ENCODE data around the gene COL15A1. TPM values are rescaled to one million over a fixed set of nuclear protein-coding genes. Genes with fewer than 3 reads are reported as not detected.

Gene COL15A1
- total RNA-seq, 4 donors from 2014 or later, result 20.7 to 98.5 (median 55.0) TPM

DNA sequence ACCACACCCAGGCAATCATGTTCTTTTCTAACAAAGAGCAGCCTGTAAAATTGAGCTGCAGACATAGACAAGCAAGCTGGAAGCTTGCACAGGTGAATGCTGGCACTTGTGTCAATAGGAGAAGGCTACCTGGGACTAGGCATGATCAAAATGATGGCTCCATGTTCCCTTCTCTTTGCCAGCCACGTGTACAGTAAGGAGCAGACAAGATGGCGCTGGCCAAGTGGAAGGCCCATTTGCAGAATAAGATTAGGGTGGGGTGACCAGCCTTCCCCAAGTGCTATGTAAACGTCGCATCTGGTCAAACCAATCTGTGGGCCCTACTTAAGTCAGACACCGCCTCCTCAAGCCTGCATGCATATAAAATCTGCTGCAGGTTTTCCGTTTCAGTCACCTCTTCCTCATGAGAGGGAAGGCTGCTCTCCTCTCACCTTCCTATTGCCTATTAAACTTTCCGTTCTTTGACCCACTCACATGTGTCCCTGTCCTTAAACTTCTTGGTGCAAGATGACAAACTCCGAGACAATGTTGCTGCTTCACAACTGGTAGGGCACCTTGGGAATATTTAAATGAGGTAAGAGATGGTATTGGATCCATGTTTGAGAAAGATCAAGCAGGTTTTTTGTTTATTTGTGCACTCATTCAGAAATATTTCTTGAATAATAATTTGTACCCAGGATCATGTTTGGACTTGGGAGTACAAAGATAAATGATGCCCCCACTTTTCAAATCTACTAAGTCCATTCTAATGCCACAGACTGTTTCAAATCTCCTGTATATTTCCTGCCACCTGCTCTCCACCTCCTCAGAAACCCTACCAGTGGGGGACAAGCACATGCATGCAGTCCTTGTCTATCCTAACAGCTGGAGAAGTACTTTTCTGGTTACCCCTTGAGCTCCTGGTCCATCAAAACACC is 130.5 kb downstream of the COL15A1 start:
- no peak for ATAC-seq (ENCODE audit: low FRiP score)
- DNase-seq (ENCODE audit: low spot score), result no peak
- TF ChIP-seq, protein P1, sequence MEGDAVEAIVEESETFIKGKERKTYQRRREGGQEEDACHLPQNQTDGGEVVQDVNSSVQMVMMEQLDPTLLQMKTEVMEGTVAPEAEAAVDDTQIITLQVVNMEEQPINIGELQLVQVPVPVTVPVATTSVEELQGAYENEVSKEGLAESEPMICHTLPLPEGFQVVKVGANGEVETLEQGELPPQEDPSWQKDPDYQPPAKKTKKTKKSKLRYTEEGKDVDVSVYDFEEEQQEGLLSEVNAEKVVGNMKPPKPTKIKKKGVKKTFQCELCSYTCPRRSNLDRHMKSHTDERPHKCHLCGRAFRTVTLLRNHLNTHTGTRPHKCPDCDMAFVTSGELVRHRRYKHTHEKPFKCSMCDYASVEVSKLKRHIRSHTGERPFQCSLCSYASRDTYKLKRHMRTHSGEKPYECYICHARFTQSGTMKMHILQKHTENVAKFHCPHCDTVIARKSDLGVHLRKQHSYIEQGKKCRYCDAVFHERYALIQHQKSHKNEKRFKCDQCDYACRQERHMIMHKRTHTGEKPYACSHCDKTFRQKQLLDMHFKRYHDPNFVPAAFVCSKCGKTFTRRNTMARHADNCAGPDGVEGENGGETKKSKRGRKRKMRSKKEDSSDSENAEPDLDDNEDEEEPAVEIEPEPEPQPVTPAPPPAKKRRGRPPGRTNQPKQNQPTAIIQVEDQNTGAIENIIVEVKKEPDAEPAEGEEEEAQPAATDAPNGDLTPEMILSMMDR (IDR thresholded peaks at IDR 0.05), result no peak

DNA sequence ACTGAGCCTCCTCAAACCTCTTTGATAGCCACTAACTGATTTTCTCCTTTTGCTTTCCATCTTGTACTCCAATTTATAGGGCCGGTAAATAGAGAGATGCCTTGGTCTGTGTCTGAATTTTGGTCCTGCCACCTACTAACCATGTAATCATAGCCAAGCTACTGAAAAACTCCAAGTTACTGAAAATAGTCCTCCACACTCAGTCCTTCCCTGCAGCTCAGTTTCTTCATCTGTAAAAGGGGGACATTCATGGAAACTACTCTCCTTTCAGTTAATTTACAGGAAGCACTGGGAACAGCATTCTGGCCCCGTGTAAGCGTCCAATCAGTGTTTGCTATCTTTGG is 131.2 kb downstream of the COL15A1 start:
- TF ChIP-seq, protein P1 (IDR thresholded peaks at IDR 0.05), result no peak
- no peak for DNase-seq (ENCODE audit: low spot score)
- no peak for ATAC-seq (ENCODE audit: low FRiP score)

DNA sequence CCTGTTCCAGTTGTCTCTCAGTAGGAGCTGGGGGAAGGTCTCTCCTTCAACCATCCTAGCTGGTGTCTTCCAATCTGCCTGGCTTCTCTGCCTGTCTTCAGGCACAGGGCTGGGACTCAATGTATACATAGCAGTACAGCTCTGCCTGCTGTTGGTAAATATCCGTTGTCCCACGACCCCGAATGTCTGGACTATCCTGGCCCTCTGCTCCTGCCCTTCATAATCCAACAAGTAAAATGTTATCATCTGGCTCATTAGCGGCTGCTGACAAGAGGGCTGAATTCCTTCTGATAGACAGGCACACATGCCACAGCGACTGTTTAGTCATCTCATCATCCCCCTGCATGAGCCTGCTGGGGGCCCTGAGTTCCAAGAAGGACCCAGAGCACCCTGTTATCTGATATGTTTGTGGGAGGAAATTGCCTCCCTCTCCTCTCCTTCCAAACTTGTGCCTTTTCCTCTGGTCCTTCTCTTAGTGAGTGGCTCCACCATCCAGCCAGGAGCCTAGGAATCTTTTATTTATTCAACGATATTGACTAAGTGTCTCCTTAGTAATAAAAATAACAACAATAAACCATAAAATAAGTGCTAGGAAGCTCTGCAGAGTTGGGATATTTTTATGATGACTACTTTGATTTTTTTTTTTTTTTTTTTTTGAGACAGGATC is 131.7 kb downstream of the COL15A1 start:
- ATAC-seq (ENCODE audit: low FRiP score) (no peak), DNase-seq (ENCODE audit: low spot score) (no peak)
- TF ChIP-seq, protein P1 (IDR thresholded peaks at IDR 0.05), result no peak

DNA sequence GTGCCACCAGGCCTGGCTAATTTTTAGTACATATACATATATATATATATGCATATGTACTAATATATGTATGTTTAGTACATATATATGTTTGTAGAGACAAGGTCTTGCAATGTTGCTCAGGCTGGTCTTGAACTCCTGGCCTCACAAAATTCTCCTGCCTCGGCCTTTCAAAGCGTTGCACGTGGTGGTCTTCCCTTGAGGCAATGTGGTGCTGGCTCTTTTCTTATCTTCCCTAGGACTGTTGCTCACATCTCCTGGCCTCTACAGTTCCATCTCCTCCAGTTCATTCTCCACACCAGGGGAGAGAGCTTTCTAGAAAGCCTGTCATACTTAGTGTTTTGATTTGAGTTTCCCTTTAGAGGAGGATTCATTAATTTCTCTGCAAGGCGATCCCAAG is 132.3 kb downstream of the COL15A1 start:
- TF ChIP-seq, protein P1 (IDR thresholded peaks at IDR 0.05), result no peak
- ATAC-seq (ENCODE audit: low FRiP score) (no peak), DNase-seq (ENCODE audit: low spot score) (no peak)

DNA sequence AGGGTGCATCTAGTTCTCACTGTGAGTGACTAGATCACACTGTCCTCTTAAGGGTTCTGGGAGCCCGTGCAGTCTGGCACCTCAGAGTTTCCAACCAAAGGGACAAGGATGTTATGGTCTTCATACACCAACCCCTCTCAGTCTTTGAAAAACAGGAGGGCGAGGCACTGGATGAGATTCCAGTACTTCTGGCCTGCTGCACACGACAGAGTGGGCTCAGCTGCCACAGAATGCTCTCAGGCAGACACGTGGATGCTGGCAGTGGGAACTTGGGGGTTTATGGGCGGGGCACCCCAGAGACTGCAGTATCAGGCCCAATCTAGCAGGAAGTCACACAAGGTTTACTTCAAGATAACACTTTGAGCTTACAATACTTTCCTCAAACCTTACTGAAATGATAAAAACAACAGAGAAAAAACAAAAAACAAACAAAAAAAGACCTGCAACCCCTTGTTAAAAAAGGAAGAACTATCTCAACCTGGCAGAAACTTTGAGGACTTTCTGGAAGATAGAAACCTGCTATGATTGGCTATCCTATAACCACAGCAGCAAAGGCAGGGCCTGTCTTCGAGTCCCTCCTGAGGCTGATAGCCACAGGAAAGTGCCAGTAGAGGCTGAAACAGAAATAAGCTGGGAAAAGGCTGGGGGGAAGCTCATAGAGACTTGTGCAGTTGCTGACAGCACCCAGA is 132.9 kb downstream of the COL15A1 start:
- ATAC-seq (ENCODE audit: low FRiP score) (no peak), DNase-seq (ENCODE audit: low spot score) (no peak)
- TF ChIP-seq, protein P1 (IDR thresholded peaks at IDR 0.05), result no peak

DNA sequence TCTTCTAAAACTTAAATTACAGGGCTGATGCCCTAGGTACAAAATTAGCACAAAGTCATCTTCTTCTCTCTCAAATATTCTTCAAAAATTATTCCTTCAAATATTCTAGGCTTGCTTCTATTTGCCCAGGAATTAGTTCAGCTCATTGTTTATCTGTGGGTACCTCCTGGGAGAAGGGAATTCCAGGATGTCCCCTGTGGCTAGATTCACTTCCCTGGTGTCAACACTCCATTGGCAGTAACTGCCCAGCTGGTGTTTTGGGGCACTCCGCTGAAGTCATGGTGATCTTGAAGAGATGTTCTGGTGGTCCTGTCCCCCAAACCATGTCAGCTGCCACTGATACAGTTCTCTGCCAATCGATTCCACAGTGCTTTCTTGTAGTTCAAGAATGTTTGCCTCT is 135.0 kb downstream of the COL15A1 start:
- ATAC-seq (ENCODE audit: low FRiP score), result no peak
- TF ChIP-seq, protein P1 (IDR thresholded peaks at IDR 0.05), result no peak

More for the DNA sequence above, 135.0 kb downstream of the COL15A1 start:
- no peak for DNase-seq (ENCODE audit: low spot score)
